Measurements from ENCODE around the gene BCAS3.

Gene BCAS3

GRCh38 chr17:61425682-61426481, 748.2 kb downstream of the BCAS3 start:
- Histone ChIP-seq H3K27ac (ENCODE audit: low read depth, low read length) (no peak overlapping the region), H3K9me3 (ENCODE audit: control insufficient read depth, insufficient read depth, low read length) (no peaks in the 10 kb centered on the region), H3F3A (ENCODE audit: control insufficient read depth, insufficient read depth) (no peaks in the 10 kb centered on the region), H3K4me2 (ENCODE audit: low read length) (no peak overlapping the region), H3K4me1 (ENCODE audit: control insufficient read depth, low read length) (no peaks in the 10 kb centered on the region), H4K20me1 (ENCODE audit: control insufficient read depth, insufficient read depth, low read depth, low read length) (no peaks in the 10 kb centered on the region), H3K79me2 (ENCODE audit: control insufficient read depth, low read length) (no peaks in the 10 kb centered on the region), H3K36me3 (ENCODE audit: control insufficient read depth, low read length) (no peaks in the 10 kb centered on the region), H3K27me3 (ENCODE audit: control insufficient read depth, low read length) (peaks cover 18% of the 10 kb centered on the region), H3K4me3 (ENCODE audit: low read length) (no peak overlapping the region), H3K9me2 (replicated peaks; ENCODE audit: control insufficient read depth, low read length) (no peaks in the 10 kb centered on the region)
- TF ChIP-seq EZH2phosphoT487 (IDR thresholded peaks at IDR 0.05; ENCODE audit: borderline replicate concordance, low read length) (no peak), CTCF (IDR thresholded peaks at IDR 0.05; ENCODE audit: low read depth, low read length, poor library complexity, severe bottlenecking) (no peak)

- Histone ChIP-seq H3K4me3 (ENCODE audit: low read length) (no peak overlapping the region), H3K27me3 (ENCODE audit: control insufficient read depth, low read length) (peaks cover 18% of the 10 kb centered on the region), H3K9me3 (ENCODE audit: control insufficient read depth, insufficient read depth, low read length) (no peaks in the 10 kb centered on the region), H3K9me2 (replicated peaks; ENCODE audit: control insufficient read depth, low read length) (no peaks in the 10 kb centered on the region), H4K20me1 (ENCODE audit: control insufficient read depth, insufficient read depth, low read depth, low read length) (no peaks in the 10 kb centered on the region), H3K4me2 (ENCODE audit: low read length) (no peak overlapping the region), H3K79me2 (ENCODE audit: control insufficient read depth, low read length) (no peaks in the 10 kb centered on the region), H3K36me3 (ENCODE audit: control insufficient read depth, low read length) (no peaks in the 10 kb centered on the region), H3K27ac (ENCODE audit: low read depth, low read length) (no peak overlapping the region), H3F3A (ENCODE audit: control insufficient read depth, insufficient read depth) (no peaks in the 10 kb centered on the region), H3K4me1 (ENCODE audit: control insufficient read depth, low read length) (no peaks in the 10 kb centered on the region)
- no peak for TF ChIP-seq EZH2phosphoT487 (IDR thresholded peaks at IDR 0.05; ENCODE audit: borderline replicate concordance, low read length)
- no peak for TF ChIP-seq CTCF (IDR thresholded peaks at IDR 0.05; ENCODE audit: low read depth, low read length, poor library complexity, severe bottlenecking)
Measured at GRCh38 chr17:61426482-61427304, 749.0 kb downstream of the BCAS3 start.

- Histone ChIP-seq H3K4me3 (ENCODE audit: low read length) (no peak overlapping the region), H3F3A (ENCODE audit: control insufficient read depth, insufficient read depth) (no peaks in the 10 kb centered on the region), H3K27ac (ENCODE audit: low read depth, low read length) (no peak overlapping the region), H3K4me2 (ENCODE audit: low read length) (no peak overlapping the region), H3K9me3 (ENCODE audit: control insufficient read depth, insufficient read depth, low read length) (no peaks in the 10 kb centered on the region), H3K79me2 (ENCODE audit: control insufficient read depth, low read length) (no peaks in the 10 kb centered on the region), H3K9me2 (replicated peaks; ENCODE audit: control insufficient read depth, low read length) (no peaks in the 10 kb centered on the region), H4K20me1 (ENCODE audit: control insufficient read depth, insufficient read depth, low read depth, low read length) (no peaks in the 10 kb centered on the region), H3K27me3 (ENCODE audit: control insufficient read depth, low read length) (peaks cover 13% of the 10 kb centered on the region), H3K36me3 (ENCODE audit: control insufficient read depth, low read length) (no peaks in the 10 kb centered on the region), H3K4me1 (ENCODE audit: control insufficient read depth, low read length) (no peaks in the 10 kb centered on the region)
- TF ChIP-seq EZH2phosphoT487 (IDR thresholded peaks at IDR 0.05; ENCODE audit: borderline replicate concordance, low read length) (no peak), CTCF (IDR thresholded peaks at IDR 0.05; ENCODE audit: low read depth, low read length, poor library complexity, severe bottlenecking) (no peak)
Measured at GRCh38 chr17:61427567-61427966, 749.9 kb downstream of the BCAS3 start.

Data from DOHH2 (cell line).